NCI-H2171 treated with DMSO at 0.1 percent for 48 hours (cell line): Measurements from ENCODE around the gene APOB.

Experiments used
- DNase-seq: peaks from one replicate; lab custom pipeline; 2025; lab: John Stamatoyannopoulos, UW

The APOB gene

GRCh38 chr2:21047141-21048009 is 3.5 kb upstream of the APOB start:
- DNase-seq = no peak

DNA sequence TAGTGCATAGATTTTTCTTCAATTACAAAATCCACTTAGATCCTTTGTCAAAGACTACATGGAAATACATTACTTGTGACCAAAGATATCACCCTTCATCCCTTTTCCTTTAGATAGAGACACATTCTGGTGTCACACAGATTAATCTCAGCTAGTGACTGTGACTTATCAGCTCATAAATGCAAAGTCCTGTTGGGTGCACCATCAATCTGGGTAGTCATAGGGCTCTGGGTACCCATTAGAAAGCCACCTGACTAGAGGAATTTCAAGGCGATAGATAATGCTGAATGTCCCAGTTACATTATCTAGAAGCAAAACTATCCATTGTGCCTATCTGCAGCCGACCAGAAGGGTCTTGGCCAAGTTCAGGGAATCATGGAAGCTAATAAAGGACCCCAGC is 2.6 kb upstream of the APOB start:
- DNase-seq = no peak

- no peak for DNase-seq
Measured at GRCh38 chr2:21044694-21045371, 960 bp upstream of the APOB start.

GRCh38 chr2:21042958-21043743 is 722 bp downstream of the APOB start:
- peak; percentile 68 for DNase-seq

DNA sequence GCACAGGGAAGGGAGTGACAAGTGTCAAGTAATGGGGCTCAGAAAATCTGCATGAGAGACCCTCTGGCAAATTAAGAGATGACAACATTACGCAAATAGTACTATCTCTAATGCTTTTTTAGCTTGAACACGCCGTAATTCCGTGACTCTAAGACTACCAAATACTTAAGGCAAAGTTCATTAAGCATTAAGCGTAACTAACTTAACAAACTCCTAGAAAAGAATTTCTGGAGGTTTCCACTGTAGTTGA is 1.2 kb downstream of the APOB start:
- no peak for DNase-seq

DNA sequence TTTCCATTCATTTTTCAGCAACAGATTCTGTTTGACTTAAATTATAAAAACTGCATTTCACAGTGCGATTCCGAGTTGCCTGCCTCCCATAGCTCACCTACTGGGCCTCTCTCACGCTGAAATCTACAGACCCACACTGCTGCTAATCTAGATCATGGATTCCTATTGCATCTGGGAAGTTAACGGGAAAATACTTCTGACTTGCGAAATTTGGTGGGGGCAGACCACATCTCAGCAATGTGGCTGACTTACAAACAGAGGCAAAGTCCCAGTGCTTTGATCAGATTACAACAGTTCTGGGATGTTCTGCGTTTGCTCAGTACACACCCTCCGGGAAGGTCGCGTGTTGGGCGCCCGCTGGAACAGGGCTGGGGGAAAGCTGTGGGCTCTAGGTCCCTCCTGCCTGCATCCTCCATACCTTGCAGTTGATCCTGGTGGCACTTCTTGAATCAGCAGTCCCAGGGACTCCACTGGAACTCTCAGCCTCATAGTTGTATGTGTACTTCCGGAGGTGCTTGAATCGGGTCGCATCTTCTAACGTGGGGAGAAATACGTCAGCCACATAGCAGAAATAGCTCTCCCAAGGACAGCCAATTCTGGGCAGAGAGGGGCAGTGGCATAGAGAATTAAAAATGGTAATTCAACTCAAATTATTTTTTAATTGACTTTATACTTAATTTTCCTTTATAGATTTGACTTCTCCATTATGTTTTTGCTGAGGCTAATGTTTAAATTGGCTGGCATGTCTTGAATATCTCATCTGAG is 1.7 kb downstream of the APOB start:
- no peak for DNase-seq

DNA sequence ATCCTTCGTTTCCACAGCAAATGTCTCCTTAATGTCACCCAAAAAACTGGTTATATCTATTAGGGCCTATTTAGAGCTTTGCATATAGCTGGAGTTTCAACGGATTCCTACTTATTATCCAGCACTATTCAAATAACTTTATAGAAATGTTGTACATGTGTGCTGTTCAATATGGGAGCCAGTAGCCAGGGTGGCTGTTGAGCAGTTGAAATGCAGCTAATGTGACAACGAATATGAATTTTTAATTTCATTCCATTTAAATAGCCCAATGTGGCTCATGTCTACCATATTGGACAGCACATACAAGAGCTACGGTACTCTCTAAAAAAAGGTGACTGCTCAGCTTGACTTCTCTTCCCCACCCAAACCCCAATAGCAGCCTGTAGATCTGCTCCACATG is 2.4 kb downstream of the APOB start:
- DNase-seq = no peak

DNA sequence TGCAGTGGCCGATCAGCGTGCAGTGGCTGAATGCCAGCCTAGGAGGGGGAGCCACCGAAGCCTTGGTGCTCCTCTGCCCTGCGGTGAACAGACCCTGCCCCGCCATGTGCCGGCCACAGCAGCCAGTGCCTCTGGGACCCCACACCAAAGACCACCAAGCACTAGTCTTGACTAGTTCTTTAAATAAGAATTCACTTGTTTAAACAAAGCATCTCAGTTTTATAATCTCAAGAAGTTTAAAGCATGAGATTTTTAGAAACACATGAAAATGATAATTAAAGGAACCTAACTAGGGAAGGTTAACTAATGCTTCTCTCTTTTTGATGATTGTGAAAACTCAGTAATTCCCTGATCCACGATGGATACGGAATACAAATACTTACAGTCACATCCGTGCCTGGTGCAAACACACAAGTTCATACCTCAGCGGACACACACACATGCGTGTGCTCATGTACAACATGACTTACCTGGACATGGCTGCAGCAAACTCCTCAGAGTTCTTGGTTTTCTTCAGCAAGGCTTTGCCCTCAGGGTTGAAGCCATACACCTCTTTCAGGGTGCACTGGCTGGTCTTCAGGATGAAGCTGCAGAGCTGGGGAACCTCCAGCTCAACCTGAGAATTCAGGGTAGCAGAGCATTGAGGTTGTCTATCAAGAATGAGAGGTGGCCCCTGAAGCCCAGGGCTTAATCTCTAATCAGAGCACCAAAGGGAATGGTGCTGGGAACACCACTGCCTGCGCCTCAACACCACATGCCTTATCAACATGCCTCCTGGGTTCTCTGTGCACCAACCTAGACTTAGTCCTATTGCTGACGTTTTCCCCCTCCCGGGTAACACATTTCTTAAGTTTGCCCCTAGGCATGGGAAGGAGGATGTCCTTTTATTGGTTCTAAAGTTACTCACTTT is 3.1 kb downstream of the APOB start:
- DNase-seq = no peak

DNA sequence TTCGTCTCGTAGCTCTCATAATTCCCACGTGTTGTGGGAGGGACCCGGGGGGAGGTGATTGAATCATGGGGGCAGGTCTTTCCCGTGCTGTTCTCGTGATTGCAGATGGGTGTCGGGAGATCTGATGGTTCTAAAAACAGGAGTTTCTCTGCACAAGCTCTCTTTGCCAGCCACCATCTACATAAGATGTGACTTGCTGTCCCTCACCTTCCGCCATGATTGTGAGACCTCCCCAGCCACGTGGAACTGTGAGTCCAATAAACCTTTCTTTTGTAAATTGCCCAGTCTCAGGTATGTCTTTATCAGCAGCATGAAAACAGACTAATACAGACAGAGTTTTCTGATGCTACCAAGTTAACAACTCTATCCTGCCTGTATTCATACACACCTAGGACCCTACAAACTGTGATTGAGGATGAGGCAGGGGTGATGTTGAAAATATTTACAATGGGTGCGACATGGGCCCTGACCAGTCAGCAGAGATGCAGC is 3.9 kb downstream of the APOB start:
- DNase-seq = no peak

- no peak for DNase-seq
Measured at GRCh38 chr2:21039080-21039556, 4.8 kb downstream of the APOB start.

DNA sequence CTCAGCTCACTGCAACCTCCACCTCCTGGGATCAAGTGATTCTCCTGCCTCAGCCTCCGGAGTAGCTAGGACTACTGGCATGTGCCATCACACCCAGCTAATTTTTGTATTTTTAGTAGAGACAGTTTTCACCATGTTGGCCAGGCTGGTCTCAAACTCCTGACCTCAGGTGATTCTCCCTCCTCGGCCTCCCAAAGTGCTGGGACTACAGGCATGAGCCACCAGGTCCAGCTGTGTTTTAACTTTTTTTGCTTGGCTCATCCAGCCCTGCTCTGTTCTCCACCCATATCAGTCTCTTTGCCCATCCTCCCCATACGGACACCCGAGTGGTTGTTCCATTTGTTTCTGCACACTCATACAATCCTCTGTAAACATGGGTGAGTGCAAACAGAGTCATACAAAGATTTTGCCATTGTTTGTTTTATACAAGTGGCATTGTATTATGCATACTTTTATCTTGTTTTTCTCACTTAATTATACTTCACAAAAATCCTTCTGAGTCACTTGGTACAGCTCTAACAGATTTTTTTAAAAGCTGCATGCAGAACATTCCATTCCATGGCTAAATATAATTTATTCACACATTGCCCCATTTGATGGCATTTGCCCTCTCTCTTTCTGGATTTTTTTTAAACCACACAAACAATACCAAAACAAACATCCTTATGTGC is 5.3 kb downstream of the APOB start:
- no peak for DNase-seq

GRCh38 chr2:21037671-21038108 is 6.2 kb downstream of the APOB start:
- DNase-seq = no peak

GRCh38 chr2:21036708-21037670 is 6.9 kb downstream of the APOB start:
- no peak for DNase-seq

DNA sequence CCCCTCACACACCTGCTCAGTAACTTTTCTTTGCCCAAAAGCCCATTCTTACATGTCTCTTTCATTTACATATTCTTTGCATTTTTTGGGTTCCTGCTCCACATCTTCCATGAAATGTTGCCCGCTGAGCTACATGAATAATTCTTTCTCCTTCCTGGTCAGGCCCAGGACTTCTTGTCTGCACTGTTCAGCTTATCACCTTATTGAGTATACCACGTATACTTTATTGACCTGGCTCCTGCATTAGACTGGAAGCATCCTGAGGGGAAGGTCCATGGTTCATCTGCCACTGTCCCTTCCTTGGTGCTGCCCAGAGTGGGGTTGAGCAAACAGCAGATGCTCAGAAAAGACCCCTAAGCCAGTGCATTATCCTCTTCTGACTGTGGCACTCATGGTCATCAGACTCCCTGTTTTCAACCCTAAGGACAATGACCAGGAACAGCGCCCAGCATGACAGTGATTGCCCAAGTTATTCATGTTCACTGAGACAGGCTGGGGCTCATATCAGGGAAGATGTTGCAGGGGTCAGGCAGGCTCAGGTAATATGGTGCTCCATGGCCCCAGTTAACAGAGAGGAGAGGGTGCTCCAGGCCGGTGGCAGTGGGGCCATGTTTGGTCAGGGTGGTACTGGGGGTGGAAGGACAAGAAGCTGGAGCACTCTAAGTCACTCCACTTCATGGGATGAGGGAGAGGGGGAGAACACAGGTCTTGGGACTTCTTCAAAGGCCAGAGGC is 7.7 kb downstream of the APOB start:
- no peak for DNase-seq

DNA sequence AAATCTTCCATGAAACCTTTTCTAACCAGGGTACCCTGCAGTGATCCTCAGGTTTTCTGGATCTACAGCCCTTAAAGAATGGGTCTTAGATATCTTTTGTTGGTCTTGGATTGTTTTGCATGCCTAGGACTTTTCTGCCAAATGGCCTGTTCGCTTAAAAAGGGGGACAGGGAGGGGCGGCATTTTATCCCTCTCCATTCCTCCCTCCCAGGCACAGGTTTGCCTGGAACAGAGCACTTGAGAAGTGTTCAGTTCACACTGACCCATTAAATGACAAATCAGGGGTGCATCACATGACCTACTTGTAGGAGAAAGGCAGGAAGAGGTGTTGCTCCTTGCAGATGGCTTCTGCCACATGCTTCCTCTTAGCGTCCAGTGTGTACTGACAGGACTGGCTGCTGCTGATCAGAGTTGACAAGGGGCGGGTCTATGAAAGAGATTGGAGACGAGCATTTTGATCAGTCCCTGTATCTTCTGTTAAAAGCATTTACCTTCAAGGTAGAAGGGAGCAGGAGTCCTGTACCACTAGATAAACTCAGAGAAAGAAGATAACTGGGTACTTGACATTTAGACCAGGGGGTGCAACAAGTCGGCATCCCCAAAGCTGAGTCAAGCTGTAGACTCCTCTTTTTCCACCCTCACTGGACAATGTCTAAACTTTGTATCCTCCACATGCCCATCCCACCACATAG is 8.4 kb downstream of the APOB start:
- DNase-seq = no peak

GRCh38 chr2:21034972-21035279 is 8.9 kb downstream of the APOB start:
- no peak for DNase-seq

- no peak for DNase-seq
Measured at GRCh38 chr2:21034156-21034971, 9.5 kb downstream of the APOB start.
